Keratinocyte (primary cell): Measurements from ENCODE around the gene SRXN1. TPM values are rescaled to one million over a fixed set of nuclear protein-coding genes. Genes with fewer than 3 reads are reported as not detected.

Source experiments
- DNase-seq: peaks from one replicate; pipeline ENCODE4 v3.0.0-alpha.2; 2011; ENCODE audit warnings: low read depth, missing footprints, low spot score
- FAIRE-seq: peaks from 2 replicates; lab custom pipeline; 2011; peaks lifted over from hg19 to GRCh38; lab: Jason Lieb, UNC
- H2AFZ ChIP-seq: 2 replicates; pipeline ENCODE4 v1.6.0; 2012; ENCODE audit warnings: low read length, control low read depth, inconsistent platforms; ENCODE audit not compliant: control insufficient read depth
- H3K27ac ChIP-seq: 2 replicates; pipeline ENCODE4 v1.5.1; 2011; ENCODE audit warnings: low read length; ENCODE audit not compliant: control insufficient read depth, insufficient read depth
- H3K27me3 ChIP-seq: 3 replicates; pipeline ENCODE4 v1.6.0; 2011; ENCODE audit warnings: low read length; ENCODE audit not compliant: control insufficient read depth, insufficient read depth; ENCODE audit errors: extremely low read depth
- H3K36me3 ChIP-seq, 2 experiments: 2 replicates in 1 of 2; 3 replicates in 1 of 2; pipeline ENCODE4 v1.5.1; 2011; ENCODE audit warnings: low read length in 2 of 2, mild to moderate bottlenecking in 1 of 2; ENCODE audit not compliant: control insufficient read depth in 2 of 2, insufficient read depth in 2 of 2; ENCODE audit errors: extremely low read depth in 1 of 2
- H3K4me1 ChIP-seq: 3 replicates; pipeline ENCODE4 v1.5.1; 2011; ENCODE audit warnings: low read length; ENCODE audit not compliant: control insufficient read depth, insufficient read depth; ENCODE audit errors: extremely low read depth
- H3K4me2 ChIP-seq: 3 replicates; pipeline ENCODE4 v1.6.0; 2011; ENCODE audit warnings: low read depth, low read length; ENCODE audit not compliant: control insufficient read depth, insufficient read depth; ENCODE audit errors: extremely low read depth
- H3K4me3 ChIP-seq, 3 experiments: fragments of 200-600 bp in 1 of 3; sonication (generic) in 1 of 3; 2 replicates in 2 of 3; 3 replicates in 1 of 3; pipeline ENCODE4 v1.5.1; 2011 to 2016; ENCODE audit warnings: low read length in 3 of 3, mild to moderate bottlenecking in 3 of 3, control low read depth in 2 of 3, inconsistent platforms in 1 of 3, low read depth in 1 of 3, mixed read lengths in 1 of 3, mixed run types in 1 of 3, moderate library complexity in 1 of 3; ENCODE audit not compliant: control insufficient read depth in 2 of 3, insufficient read depth in 2 of 3; ENCODE audit errors: extremely low read depth in 1 of 3
- H3K79me2 ChIP-seq: 2 replicates; pipeline ENCODE4 v1.6.0; 2012; ENCODE audit warnings: low read length; ENCODE audit not compliant: control insufficient read depth, insufficient read depth
- H3K9ac ChIP-seq: 3 replicates; pipeline ENCODE4 v1.6.0; 2011; ENCODE audit warnings: low read length; ENCODE audit not compliant: control insufficient read depth, insufficient read depth; ENCODE audit errors: extremely low read depth
- H3K9me1 ChIP-seq: 3 replicates; pipeline ENCODE4 v1.6.0; 2011; ENCODE audit warnings: low read length; ENCODE audit not compliant: control insufficient read depth, insufficient read depth; ENCODE audit errors: extremely low read depth
- H3K9me3 ChIP-seq: 2 replicates; pipeline ENCODE4 v1.5.1; 2012; ENCODE audit warnings: low read depth, low read length; ENCODE audit not compliant: control insufficient read depth
- H4K20me1 ChIP-seq: 3 replicates; pipeline ENCODE4 v1.6.0; 2011; ENCODE audit warnings: low read length; ENCODE audit not compliant: control insufficient read depth, insufficient read depth; ENCODE audit errors: extremely low read depth
- CTCF ChIP-seq, 3 experiments: IDR thresholded peaks in 1 of 3; conservative IDR thresholded peaks in 1 of 3; optimal IDR thresholded peaks in 1 of 3; 2 replicates in 2 of 3; 3 replicates in 1 of 3; pipeline versions ENCODE3 to v1.5.1; 2011; ENCODE audit warnings: low read length in 3 of 3, mild to moderate bottlenecking in 3 of 3, moderate library complexity in 2 of 3, control low read depth in 1 of 3, inconsistent platforms in 1 of 3; ENCODE audit not compliant: insufficient read depth in 2 of 3; ENCODE audit errors: extremely low read depth in 1 of 3
- EZH2 ChIP-seq: IDR thresholded peaks from one replicate; pipeline ENCODE4 v1.6.1; 2012; ENCODE audit warnings: inconsistent platforms, mild to moderate bottlenecking, low read length, moderate library complexity
- dilution Hi-C: fragments of 300-500 bp; cut with MboI; formaldehyde crosslinking; loops from one replicate; pipeline ENCODE4 v1.7.0; 2020; ENCODE audit warnings: low sequenced_read_pairs; ENCODE audit not compliant: extremely low pct_ligation_motif_present
- polyA plus RNA-seq, 5 experiments: library from polyadenylated mRNA; depleted of rRNA in 3 of 5; stranded (reverse) in 3 of 5; stranded (forward) in 1 of 5; unstranded in 1 of 5; fragments of >200 nt; gene quantifications; 1 replicate in 1 of 5; 2 replicates in 3 of 5; 3 replicates in 1 of 5; pipeline versions ENCODE4 v1.2.1 to v1.2.3, GENCODE V29; 2011 to 2012; ENCODE audit warnings: missing spikeins in 2 of 5, low read depth in 1 of 5, low replicate concordance in 1 of 5

Gene SRXN1
- polyA plus RNA-seq, 1 donor (not counting 4 experiments of a cell fraction or from before 2014, with no cell fraction given), result 51.7 TPM

- Histone ChIP-seq H3K36me3 (no peaks in the 10 kb centered on the region), H2AFZ (no peak overlapping the region), H4K20me1 (no peaks in the 10 kb centered on the region), H3K27ac (no peak overlapping the region), H3K9me3 (no peaks in the 10 kb centered on the region), H3K4me3 (no peak overlapping the region), H3K9ac (no peak overlapping the region), H3K4me1 (no peaks in the 10 kb centered on the region), H3K4me2 (no peak overlapping the region), H3K79me2 (no peaks in the 10 kb centered on the region), H3K9me1 (no peaks in the 10 kb centered on the region), H3K27me3 (peaks cover 9% of the 10 kb centered on the region)
- no peak for TF ChIP-seq CTCF (optimal IDR thresholded peaks at IDR 0.05 in 1 of 3, IDR thresholded peaks at IDR 0.05 in 1 of 3, conservative IDR thresholded peaks at IDR 0.05 in 1 of 3; ENCODE audit: extremely low read depth in 1 of 3, insufficient read depth in 2 of 3, low read length in 3 of 3)
- TF ChIP-seq EZH2, result no peak
- dilution Hi-C loops, result no loop called here
- FAIRE-seq (no peak), DNase-seq (no peak)
These were observed 46.9 kb upstream of the SRXN1 start for GRCh38 chr20:699811-700338.

DNA sequence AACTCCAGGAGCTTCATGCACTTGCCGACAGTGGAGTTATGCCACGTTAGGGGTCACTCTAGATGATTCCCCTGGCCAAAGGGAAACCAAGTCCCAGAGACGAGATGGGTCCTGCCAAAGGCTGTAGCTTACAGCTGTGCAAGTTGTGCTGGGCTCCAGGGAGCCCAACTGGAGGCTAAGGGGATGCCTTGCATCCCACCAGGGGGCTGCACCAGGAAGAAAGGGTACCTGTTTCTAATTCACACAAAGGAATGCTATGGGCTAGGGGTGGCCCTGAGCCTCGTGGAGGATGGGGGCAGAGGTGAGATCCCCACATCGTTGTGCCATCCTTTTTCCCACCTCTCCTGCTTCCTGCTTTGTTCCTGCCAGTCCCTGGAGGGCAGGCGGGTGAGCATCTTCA is 46.3 kb upstream of the SRXN1 start:
- DNase-seq (no peak), FAIRE-seq (no peak)
- Histone ChIP-seq H3K4me3 (no peak overlapping the region), H3K27me3 (peaks cover 9% of the 10 kb centered on the region), H2AFZ (no peak overlapping the region), H3K9me3 (no peaks in the 10 kb centered on the region), H3K27ac (no peak overlapping the region), H3K79me2 (no peaks in the 10 kb centered on the region), H3K4me1 (no peaks in the 10 kb centered on the region), H3K9me1 (no peaks in the 10 kb centered on the region), H4K20me1 (no peaks in the 10 kb centered on the region), H3K9ac (no peak overlapping the region), H3K4me2 (no peak overlapping the region), H3K36me3 (no peaks in the 10 kb centered on the region)
- no peak for TF ChIP-seq EZH2
- no peak for TF ChIP-seq CTCF (optimal IDR thresholded peaks at IDR 0.05 in 1 of 3, IDR thresholded peaks at IDR 0.05 in 1 of 3, conservative IDR thresholded peaks at IDR 0.05 in 1 of 3; ENCODE audit: extremely low read depth in 1 of 3, insufficient read depth in 2 of 3, low read length in 3 of 3)
- dilution Hi-C loops, result no loop called here
